Sigmoid colon (tissue), 4 donors: Measurements from ENCODE around the gene EGFLAM.

Source experiments
- POLR2A ChIP-seq, 2 donors: fragments of 450-650 bp; IDR thresholded peaks; one replicate each; pipeline ENCODE4 v1.6.1; 2016; ENCODE audit warnings: antibody characterized with exemption in 2 of 2, mild to moderate bottlenecking in 2 of 2, moderate library complexity in 2 of 2
- POLR2AphosphoS5 ChIP-seq, 4 donors: sonication (generic); formaldehyde crosslinking; IDR thresholded peaks; one replicate each; pipeline ENCODE4 v1.6.1; 2017; ENCODE audit warnings: antibody characterized with exemption in 4 of 4
- TF ChIP-seq, protein P1 (sequence below), 4 experiments: fragments of 450-650 bp in 3 of 4; fragments of 200-600 bp in 1 of 4; IDR thresholded peaks; one replicate each; pipeline ENCODE4 v1.5.1; 2016 to 2019; ENCODE audit warnings: antibody characterized with exemption in 4 of 4, mild to moderate bottlenecking in 3 of 4, moderate library complexity in 2 of 4

- TF ChIP-seq, protein P1, sequence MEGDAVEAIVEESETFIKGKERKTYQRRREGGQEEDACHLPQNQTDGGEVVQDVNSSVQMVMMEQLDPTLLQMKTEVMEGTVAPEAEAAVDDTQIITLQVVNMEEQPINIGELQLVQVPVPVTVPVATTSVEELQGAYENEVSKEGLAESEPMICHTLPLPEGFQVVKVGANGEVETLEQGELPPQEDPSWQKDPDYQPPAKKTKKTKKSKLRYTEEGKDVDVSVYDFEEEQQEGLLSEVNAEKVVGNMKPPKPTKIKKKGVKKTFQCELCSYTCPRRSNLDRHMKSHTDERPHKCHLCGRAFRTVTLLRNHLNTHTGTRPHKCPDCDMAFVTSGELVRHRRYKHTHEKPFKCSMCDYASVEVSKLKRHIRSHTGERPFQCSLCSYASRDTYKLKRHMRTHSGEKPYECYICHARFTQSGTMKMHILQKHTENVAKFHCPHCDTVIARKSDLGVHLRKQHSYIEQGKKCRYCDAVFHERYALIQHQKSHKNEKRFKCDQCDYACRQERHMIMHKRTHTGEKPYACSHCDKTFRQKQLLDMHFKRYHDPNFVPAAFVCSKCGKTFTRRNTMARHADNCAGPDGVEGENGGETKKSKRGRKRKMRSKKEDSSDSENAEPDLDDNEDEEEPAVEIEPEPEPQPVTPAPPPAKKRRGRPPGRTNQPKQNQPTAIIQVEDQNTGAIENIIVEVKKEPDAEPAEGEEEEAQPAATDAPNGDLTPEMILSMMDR (IDR thresholded peaks at IDR 0.05), result no peak
- TF ChIP-seq POLR2A (IDR thresholded peaks at IDR 0.05), result no peak
- no peak for TF ChIP-seq POLR2AphosphoS5 (IDR thresholded peaks at IDR 0.05)
Measured at GRCh38 chr5:38500573-38501260, 242.4 kb downstream of the EGFLAM start.
